ENCODE measurements around the gene RNF167.

DNA sequence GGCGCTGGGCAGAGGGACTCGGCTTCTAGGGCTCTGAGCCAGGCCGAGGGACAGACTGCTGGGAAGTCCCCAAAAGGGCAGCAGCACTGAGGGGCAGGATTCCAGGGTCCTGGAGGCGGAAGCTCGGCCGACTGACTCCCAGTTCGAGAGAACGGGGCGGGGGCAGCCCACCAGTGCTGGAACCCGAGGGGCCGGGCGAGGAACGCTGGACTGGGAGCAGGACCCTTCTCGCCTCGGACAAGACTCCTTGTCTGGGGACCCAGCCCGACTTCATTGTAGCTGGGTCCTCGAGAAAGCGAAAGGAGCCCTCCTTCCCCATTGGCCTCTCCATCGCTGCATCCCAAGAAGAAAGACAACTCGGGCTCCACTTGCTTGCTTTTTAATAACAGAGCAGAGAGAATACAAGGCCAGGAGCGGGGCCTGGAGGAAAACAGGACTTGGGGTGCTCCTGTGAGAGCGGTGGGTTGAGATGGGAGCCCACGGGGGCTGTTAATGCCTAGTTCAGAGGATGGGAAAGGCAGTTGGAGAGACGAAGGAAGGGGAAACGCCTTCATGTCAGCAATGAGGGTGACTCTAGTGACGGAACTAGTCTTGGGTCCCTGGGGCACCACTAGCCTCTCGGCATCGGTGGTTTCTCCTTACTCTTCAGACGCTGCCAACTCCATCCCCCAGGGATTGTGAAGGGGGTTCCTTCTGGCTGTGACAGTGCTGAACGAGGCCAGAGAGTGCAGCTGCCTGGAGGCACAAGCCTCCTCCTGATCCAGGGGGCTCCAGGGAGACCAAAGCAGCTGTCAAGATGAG, 47.9 kb downstream of the RNF167 start:
- TF ChIP-seq, protein P1, sequence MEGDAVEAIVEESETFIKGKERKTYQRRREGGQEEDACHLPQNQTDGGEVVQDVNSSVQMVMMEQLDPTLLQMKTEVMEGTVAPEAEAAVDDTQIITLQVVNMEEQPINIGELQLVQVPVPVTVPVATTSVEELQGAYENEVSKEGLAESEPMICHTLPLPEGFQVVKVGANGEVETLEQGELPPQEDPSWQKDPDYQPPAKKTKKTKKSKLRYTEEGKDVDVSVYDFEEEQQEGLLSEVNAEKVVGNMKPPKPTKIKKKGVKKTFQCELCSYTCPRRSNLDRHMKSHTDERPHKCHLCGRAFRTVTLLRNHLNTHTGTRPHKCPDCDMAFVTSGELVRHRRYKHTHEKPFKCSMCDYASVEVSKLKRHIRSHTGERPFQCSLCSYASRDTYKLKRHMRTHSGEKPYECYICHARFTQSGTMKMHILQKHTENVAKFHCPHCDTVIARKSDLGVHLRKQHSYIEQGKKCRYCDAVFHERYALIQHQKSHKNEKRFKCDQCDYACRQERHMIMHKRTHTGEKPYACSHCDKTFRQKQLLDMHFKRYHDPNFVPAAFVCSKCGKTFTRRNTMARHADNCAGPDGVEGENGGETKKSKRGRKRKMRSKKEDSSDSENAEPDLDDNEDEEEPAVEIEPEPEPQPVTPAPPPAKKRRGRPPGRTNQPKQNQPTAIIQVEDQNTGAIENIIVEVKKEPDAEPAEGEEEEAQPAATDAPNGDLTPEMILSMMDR (conservative IDR thresholded peaks at IDR 0.05; ENCODE audit: low read length): no peak
- TF ChIP-seq EZH2phosphoT487 (IDR thresholded peaks at IDR 0.05; ENCODE audit: borderline replicate concordance): no peak

Data from Loucy (cell line).